GM18526 (cell line): ENCODE results near the gene EYA3.

ENCODE experiments used
- POLR2A ChIP-seq: IDR thresholded peaks from 3 replicates; pipeline ENCODE4 v1.6.1; 2011; ENCODE audit not compliant: insufficient read length; ENCODE audit errors: extremely low read depth

Gene EYA3

DNA sequence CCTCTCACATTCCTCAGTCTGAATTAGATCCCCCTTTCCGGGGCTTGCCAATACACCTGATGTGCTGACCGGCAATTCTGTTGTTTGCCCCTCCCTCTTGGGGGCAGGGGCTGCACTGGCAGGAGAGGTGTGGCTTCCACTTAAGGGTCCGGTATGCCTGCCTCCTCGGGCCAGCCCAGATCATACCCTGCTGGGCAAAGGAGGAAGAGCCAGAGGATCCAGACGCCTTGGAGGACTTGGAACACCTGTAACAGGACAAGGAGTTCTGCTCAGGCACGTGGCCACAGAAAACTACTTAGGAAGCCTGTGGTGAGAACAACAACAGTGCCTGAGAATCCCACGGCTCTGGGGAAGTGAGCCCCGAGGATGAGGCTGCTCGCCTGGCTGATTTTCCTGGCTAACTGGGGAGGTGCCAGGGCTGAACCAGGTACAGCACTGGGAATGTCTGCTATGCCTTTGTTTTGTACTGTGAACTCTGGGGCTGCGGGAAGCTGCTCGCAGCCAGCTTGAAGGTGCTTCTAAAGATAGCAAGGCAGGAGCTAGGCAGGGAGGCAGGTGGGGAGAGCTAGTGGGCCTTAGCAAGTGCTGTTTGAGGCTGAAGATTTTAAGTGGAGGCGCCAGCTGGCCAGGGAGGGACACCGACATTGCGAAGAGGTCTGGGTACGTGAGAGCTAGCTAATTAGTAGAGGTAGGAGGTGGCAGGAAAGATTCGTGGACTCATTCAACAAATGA lies 153.4 kb downstream of the EYA3 start, which contains the start of gene SMPDL3B:
Gene SMPDL3B, plus strand, starts transcription at position 183 of the 732 bp plus-strand sequence. Its CDS starts 184 bp downstream, at position 367.
- TF ChIP-seq POLR2A, result no peak

GRCh38 chr1:27931759-27932158 lies 156.7 kb downstream of the EYA3 start:
- TF ChIP-seq POLR2A, result no peak

DNA sequence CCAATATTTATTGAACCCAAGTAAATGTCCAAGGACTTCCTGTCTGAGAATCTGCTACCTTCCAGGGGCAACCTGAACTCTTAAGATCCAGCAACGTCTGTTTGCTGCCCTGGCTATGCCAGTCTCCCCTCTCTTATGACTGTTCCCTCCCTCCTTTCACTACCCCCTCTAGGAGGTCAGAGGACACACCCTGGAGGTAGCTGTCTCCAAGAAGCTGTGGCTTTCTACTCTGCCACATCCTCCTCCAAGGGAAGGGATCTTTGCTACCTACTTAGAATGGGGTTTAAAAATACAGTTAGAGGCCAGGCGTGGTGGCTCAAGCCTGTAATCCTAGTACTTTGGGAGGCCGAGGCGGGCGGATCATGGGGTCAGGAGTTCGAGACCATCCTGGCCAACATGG lies 157.2 kb downstream of the EYA3 start:
- TF ChIP-seq POLR2A, result no peak

DNA sequence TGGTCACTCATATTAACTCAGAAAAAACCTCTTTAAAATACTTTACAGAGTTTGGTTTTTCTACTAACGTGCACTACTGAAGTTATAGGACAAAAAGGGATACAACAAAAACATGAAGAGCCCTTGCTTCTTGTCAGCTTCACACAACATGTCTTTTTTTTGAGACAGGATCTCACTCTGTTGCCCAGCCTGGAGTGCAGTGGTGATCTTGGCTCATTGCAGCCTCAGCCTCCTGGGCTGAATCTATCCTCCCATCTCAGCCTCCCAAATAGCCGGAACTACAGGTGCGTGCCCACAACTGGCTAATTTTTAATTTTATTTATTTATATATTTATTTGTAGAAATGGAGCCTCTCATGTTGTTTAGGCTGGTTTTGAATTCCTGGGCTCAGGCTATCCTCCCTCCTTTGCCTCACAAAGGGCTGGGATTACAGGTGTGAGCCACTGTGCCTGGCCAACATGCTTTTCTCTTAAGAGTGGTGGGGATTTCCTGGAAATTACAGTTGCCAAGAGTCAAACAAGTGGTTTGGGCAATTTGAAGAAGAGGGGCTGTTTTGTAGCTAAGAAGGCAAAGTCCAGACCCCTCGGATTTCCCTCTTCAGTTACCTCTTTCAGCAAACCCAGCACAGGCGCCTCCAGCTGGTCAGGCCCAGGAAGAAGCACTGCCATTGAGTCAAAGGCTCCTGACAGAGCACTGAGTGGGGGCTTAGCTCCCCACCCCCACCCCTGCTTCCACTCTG lies 160.0 kb downstream of the EYA3 start:
- TF ChIP-seq POLR2A, result no peak

DNA sequence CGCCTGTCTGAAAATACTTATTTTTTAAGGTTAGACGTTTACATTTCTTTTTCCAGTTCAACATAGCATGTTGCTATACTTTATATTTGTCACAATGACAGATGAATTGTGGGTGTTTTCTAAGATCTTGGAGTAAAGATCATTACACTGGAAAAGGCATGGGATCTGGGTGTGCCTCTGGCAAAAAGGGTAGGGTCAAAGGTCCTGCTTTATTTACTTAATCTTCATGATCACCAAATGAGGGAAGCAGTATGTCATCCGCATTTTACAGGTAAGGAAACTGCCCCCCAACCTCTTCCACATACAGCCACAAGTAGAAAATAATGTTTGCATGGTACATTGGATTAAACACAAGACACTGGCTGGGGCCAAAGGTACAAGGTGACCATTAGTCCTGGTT lies 166.1 kb downstream of the EYA3 start:
- TF ChIP-seq POLR2A, result no peak
